Fibroblast of mammary gland (primary cell): ENCODE data around the gene DNAJC4.
A peak's percentile ranks its signal among the peaks of the same experiment; 100 is the strongest.

Source experiments
- DNase-seq: peaks from one replicate; pipeline ENCODE4 v3.0.0-alpha.2; 2010; ENCODE audit warnings: low read depth
- H3K4me3 ChIP-seq: 2 replicates; pipeline ENCODE4 v1.5.1; 2011; ENCODE audit warnings: low read depth, mild to moderate bottlenecking, low read length, moderate library complexity; ENCODE audit not compliant: control insufficient read depth
- CTCF ChIP-seq: conservative IDR thresholded peaks from 2 replicates; pipeline ENCODE4 v1.5.1; 2011; ENCODE audit warnings: low read depth, low read length, inconsistent platforms; ENCODE audit not compliant: control insufficient read depth, insufficient read depth

Gene DNAJC4

DNA sequence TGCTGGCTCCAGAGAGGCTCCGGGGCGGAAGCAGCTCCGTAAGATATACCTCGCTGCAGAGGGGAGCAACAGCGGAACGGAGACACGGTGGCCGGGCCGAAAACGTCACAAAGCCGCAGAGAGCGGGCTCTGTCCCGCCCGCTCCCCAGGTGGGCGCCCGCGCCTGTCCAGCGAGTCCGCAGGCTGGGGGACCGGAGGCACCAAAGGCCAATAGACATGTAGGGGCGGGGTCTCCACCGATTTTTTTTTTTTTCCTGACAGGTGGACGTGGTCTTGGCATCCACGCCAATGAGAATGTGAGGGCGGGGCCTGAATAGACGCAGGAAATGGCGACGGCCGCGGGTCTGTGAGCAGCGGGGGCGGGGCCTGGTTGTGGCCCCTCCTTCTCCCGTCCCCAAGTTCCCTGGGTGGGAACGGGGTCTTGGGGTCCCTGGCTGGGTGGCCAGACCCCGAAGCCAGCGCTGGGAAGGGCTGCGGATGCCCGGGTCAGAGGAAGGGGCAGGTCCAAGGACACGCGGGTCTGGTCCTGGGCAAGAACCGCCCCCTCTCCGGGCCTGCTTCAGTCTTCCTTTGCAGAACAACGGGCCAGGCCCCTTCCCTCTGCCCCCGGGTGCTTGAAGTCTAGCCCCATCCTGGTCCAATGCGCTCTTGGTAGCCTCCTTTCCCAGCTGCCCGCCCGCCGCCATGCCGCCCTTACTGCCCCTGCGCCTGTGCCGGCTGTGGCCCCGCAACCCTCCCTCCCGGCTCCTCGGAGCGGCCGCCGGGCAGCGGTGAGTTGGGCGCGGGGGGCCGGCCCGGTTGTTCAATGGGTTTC is at the start of gene DNAJC4:
TSS of gene DNAJC4 (plus strand) at position 378 of the 814 bp plus-strand sequence. CDS start at position 685, 307 bp downstream.
- DNase-seq = peak; percentile 77
- H3K4me3 ChIP-seq = peak within 1 kb of the TSS; percentile 61
- no peak for TF ChIP-seq CTCF

DNA sequence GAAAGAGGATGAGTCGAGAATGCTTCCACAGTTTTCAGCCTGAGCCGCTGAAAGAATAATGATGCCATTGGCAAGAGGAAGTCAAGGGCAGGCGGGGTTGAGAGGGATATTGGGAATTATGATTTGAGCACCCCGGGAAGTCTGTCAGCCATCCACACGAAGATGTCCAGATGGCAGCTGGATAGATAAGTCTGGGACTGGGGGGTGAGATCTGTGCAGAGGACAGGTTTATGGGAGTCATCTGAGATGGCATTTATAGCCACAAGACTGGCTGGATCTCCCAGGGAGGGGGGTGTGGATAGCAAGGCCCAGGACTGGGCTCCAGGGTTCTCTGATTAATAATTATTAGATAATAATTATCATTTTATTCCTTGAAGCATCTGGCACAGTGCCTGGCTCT is 49.5 kb upstream of the DNAJC4 start:
- no peak for DNase-seq
- TF ChIP-seq CTCF = no peak
- H3K4me3 ChIP-seq = no peak overlapping the region

DNA sequence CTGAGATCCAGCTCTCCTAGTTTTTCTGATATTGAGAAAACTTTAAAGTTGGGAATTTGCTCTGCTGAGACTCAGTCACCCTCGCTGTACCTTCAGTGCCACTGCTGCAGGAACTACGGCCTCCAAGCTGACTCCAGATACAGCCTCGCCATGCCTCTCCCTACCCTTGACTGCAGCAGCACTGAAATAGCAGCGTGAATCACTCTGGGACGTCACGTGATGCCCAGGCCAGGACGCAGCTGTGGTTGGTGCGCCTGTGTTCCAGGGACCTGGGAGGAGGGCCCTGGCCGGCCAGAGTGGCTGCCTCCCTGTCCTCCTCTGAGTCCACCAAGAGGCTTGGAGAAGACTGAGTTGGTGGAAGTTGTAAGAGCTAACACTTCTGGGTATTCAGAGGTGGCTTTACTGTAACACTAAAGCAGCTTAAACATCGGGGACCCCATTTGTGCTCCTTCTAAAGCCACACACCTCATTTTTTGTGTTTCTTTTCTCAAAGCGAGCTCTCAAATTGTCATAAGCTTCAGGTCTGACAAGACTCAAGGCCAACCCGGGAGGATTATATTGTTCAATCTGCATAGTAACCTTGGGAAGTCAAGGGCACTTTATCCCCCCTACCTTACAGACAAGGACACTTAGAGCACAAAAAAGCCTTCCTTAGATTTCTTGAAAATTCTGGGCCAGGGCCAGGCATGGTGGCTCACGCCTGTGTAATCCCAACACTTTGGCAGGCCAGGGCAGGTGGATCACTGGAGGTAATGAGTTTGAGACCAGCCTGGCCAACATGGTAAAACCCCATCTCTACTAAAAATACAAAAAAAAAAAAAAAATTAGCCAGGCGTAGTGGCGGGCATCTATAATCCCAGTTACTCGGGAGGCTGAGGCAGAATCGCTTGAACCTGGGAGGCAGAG is 48.6 kb upstream of the DNAJC4 start:
- DNase-seq = peak; percentile 92
- no peak overlapping the region for H3K4me3 ChIP-seq
- no peak for TF ChIP-seq CTCF

DNA sequence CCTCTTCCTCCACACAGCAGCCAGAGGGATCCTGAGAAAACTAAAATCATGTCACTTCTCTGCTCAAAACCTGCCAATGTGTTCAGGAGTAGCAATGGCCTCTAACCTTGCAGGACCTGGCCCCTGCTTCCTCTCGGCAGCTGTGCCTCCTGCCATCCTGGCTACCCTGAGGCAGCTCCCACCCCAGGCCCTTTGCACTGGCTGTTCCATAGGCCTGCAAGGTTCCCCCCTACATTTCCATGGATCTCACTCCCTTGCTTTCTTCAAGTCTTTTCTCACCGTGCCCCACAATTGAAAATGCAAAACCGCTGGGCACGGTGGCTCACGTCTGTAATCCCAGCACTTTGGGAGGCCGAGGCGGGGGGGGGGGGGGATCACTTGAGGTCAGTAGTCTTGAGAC is 46.5 kb upstream of the DNAJC4 start:
- DNase-seq = no peak
- no peak overlapping the region for H3K4me3 ChIP-seq
- TF ChIP-seq CTCF = no peak

- peak overlapping the region; percentile 71 for H3K4me3 ChIP-seq
- DNase-seq = peak; percentile 84
- TF ChIP-seq CTCF = peak; percentile 36
Observed at GRCh38 chr11:64185175-64185692, 45.1 kb upstream of the DNAJC4 start.

GRCh38 chr11:64185693-64186491 is 44.5 kb upstream of the DNAJC4 start, which contains the start of gene STIP1:
Gene STIP1 (plus strand): TSS chr11:64186171. CDS start chr11:64186262, 91 bp downstream.
- peak; percentile 100 for DNase-seq
- peak within 1 kb of the TSS; percentile 71 for H3K4me3 ChIP-seq
- TF ChIP-seq CTCF = peak; percentile 41
